Measurements from ENCODE around the gene LMAN1L.

Gene LMAN1L

DNA sequence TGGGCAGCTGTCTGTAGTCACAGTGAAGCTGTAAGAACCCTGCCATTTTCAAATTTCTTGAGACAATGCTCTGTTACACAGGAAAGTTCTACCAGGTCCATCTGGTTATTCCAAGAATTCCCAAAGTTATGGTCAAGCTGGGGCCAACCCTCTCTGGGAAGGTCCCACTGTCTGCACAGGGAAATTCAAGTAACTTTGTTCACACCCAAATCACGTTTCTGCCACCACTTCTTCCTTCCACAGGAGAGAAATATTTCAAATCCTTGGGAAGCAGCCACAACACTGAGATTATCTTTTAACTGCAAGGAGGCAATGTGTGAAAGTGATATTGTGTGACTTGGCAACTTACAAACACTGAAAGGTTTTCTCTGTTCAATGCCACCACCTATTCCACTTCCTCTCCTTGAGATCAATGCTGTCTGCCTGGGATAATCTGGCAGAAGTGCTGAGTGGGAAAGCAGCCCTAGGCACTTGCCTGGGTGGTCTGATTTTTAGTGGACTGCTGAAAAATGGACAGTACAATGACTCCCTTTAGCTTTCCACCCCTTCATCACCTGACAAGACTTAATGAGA lies 54.9 kb downstream of the LMAN1L start:
- TF ChIP-seq, protein P1, sequence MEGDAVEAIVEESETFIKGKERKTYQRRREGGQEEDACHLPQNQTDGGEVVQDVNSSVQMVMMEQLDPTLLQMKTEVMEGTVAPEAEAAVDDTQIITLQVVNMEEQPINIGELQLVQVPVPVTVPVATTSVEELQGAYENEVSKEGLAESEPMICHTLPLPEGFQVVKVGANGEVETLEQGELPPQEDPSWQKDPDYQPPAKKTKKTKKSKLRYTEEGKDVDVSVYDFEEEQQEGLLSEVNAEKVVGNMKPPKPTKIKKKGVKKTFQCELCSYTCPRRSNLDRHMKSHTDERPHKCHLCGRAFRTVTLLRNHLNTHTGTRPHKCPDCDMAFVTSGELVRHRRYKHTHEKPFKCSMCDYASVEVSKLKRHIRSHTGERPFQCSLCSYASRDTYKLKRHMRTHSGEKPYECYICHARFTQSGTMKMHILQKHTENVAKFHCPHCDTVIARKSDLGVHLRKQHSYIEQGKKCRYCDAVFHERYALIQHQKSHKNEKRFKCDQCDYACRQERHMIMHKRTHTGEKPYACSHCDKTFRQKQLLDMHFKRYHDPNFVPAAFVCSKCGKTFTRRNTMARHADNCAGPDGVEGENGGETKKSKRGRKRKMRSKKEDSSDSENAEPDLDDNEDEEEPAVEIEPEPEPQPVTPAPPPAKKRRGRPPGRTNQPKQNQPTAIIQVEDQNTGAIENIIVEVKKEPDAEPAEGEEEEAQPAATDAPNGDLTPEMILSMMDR (IDR thresholded peaks at IDR 0.05; ENCODE audit: low read depth, low read length) = no peak
- H3K4me3 ChIP-seq (ENCODE audit: low read depth, low read length) = no peak overlapping the region

DNA sequence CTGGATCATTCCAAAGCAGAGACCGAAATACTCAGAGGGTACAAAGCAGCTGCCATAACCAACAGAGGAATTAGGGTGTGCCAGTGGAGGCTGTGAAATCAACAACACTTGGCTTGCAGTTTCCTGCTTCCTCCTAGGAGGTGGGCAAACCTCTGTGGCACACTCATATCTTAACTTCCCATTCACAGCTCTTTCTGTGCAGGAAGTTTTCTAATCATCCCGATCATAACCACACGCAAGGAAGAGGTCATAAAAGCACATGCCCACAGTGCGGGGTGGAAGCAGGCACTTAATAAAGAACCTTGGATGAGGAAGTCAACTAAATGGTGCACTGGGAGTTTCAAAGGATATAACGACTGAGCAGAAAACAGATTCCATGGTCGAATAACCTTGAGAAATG lies 55.4 kb downstream of the LMAN1L start:
- no peak overlapping the region for H3K4me3 ChIP-seq (ENCODE audit: low read depth, low read length)
- TF ChIP-seq, protein P1 (IDR thresholded peaks at IDR 0.05; ENCODE audit: low read depth, low read length) = no peak

DNA sequence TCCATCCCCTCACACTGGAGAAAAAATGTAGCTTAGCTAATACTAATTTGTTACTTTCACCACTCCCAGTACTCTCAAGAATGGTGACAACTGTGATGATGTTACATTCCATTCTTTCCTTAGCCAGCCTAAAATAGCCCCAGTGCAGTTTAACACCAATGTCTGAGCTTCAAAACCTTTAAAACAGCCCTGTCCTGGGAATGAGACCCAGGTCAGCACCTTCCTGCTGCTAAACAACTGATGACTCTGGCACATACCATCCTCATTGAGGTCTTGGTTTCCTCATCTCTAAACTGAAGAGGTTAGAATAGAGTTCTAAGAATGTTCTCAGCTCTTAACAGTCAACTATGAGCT lies 56.7 kb downstream of the LMAN1L start:
- no peak overlapping the region for H3K4me3 ChIP-seq (ENCODE audit: low read depth, low read length)
- TF ChIP-seq, protein P1 (IDR thresholded peaks at IDR 0.05; ENCODE audit: low read depth, low read length) = no peak

DNA sequence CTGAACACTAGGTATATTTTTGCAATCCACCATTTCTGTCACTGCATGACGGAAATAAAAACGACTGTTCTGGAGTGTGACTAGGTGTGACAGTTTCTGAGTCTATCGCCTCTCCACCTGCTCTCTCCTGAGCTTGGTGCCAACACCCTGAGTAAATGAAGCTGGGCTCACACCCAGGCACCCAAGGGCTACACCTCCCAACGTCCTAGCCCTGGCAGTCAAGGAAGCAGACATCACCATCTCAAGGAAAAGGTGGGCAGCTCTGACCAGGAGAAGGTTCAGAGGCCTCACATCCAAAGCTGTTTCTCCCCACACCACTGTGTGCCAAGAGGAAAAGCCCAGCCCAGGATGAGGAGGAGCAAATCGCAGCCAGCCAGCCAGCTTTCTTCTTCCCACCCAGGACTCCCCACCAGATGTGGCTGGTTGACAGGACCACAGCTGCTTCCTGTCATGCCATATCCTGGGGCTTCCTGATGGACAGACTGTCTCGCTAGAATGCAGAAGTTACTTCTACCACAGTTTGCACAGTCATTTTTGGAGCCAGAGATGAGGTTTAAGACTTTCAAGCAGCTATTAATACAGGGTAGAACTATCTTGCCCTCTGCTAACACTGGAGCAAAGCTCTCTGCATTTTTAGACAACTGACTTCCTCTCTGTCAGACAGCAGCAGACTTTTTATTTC lies 57.2 kb downstream of the LMAN1L start:
- H3K4me3 ChIP-seq (ENCODE audit: low read depth, low read length) = no peak overlapping the region
- TF ChIP-seq, protein P1 (IDR thresholded peaks at IDR 0.05; ENCODE audit: low read depth, low read length) = no peak

DNA sequence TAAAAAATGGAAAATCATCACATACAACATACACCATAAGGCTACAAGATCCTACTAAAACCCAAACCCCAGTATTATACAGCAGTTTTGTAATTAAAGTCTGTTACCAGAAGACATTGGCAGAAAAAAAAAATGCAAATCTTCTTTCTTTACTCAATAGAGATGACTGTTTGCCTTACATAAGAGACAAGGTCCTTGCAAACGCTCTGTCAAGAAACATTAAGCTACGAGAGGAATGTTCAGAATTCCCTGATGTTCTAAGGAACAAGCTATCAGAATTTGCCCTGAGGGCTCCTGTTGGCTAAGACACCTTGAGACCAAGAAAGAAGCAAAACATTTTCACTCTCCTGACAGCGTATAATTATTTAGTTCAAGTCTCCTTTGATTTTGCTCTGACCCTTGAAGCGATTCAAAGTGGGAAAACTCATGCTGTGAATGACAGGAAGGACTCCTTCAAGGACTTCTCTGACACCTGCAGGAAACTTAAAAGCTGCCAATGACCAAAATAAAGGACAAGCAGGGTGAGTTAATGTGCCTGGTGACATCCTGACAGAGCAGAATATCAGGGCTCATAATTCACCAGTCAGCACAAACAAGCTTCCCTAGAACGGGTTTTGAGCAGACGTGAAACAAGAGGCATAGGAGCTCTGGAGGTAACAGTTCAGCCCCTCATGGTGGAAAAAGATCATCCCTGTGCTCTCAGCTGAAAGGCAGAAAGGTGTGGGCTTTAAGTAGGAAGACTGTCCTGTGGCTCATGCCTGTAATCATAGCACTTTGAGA lies 58.0 kb downstream of the LMAN1L start:
- TF ChIP-seq, protein P1 (IDR thresholded peaks at IDR 0.05; ENCODE audit: low read depth, low read length) = no peak
- H3K4me3 ChIP-seq (ENCODE audit: low read depth, low read length) = no peak overlapping the region

DNA sequence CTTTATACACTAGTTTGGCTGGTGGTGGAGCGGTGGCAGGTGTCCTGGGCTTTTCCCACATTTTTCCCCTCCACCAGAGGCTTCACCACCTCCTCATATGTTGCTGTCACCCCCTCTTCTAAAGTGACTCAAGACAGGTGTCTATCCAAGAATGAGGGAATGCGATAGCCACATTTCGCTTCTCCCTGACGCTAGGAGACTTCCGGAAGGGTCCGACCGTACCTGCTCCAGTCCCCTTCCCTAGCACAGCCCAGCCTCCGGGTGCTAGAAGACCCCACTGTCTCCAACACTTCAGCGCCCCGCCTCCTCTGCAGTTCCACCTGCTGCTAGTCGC lies 60.0 kb downstream of the LMAN1L start:
- TF ChIP-seq, protein P1 (IDR thresholded peaks at IDR 0.05; ENCODE audit: low read depth, low read length) = no peak
- H3K4me3 ChIP-seq (ENCODE audit: low read depth, low read length) = peak overlapping the region; percentile 90
